Measurements from ENCODE around the gene SLC25A17. TPM values are rescaled to one million over a fixed set of nuclear protein-coding genes. Genes with fewer than 3 reads are reported as not detected.
"Not testable (repeated sequence)": the region's sequence is repeated elsewhere in the genome, so short reads cannot be mapped to it uniquely, and the experiment has no call there.

SLC25A17 gene
- total RNA-seq, 1 donor from 2014 or later, result 20.3 TPM

DNA sequence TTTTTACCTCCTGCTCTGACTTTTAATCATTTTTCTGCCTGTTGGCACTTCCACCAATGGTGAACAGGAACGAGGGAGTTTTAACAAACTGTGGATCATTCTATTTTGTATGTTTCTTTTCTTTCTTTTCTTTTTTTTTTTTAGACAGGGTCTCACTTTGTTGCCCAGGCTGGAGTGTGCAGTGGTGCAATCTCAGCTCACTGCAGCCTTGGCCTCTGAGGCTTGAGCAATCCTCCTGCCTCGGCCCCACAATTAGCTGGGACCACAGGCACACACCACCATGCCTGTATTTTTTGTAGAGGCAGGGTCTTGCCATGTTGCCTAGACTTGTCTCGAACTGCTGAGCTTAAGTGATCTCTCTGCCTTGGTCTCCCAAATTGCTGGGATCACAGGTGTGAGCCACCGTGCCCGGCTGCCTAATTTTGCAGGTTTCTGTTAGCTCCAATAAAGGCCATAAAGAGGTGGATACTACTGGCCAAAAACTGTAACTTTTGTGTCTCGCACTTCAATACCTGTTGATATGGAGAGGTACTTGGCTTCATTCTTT, 59.8 kb downstream of the SLC25A17 start:
- intact Hi-C loops (cut with micrococcal nuclease), result no loop called here

GRCh38 chr22:40758851-40759250, 60.3 kb downstream of the SLC25A17 start:
- intact Hi-C loops (cut with micrococcal nuclease), result not testable (repeated sequence)

- intact Hi-C loops (cut with micrococcal nuclease), result no loop called here
Measured at GRCh38 chr22:40758390-40758789, 60.8 kb downstream of the SLC25A17 start.

GRCh38 chr22:40757071-40757470, 62.1 kb downstream of the SLC25A17 start:
- intact Hi-C loops (cut with micrococcal nuclease), result no loop called here

- intact Hi-C loops (cut with micrococcal nuclease), result no loop called here
Measured at GRCh38 chr22:40753114-40753513, 66.0 kb downstream of the SLC25A17 start.

- intact Hi-C loops (cut with micrococcal nuclease), result no loop called here
Measured at GRCh38 chr22:40751250-40751649, 67.9 kb downstream of the SLC25A17 start.

DNA sequence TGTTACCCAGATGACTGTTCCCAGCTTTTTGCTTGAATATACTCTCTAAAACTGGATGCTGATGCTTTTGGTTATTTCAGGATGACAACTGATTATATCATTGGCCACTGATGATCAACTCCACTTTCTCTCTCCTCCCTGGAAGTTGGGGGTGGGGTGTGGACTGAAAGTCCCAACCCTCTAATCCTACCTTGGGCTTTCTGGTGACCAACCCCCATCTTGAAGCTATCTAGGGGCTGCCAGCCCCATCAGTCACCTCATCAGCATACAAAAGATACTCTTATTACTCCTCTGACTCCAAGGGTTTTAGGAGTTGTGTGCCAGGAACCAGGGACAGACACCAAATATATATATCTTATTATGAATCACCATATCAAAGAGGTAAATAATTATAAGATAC, 69.3 kb downstream of the SLC25A17 start:
- intact Hi-C loops (cut with micrococcal nuclease), result no loop called here

DNA sequence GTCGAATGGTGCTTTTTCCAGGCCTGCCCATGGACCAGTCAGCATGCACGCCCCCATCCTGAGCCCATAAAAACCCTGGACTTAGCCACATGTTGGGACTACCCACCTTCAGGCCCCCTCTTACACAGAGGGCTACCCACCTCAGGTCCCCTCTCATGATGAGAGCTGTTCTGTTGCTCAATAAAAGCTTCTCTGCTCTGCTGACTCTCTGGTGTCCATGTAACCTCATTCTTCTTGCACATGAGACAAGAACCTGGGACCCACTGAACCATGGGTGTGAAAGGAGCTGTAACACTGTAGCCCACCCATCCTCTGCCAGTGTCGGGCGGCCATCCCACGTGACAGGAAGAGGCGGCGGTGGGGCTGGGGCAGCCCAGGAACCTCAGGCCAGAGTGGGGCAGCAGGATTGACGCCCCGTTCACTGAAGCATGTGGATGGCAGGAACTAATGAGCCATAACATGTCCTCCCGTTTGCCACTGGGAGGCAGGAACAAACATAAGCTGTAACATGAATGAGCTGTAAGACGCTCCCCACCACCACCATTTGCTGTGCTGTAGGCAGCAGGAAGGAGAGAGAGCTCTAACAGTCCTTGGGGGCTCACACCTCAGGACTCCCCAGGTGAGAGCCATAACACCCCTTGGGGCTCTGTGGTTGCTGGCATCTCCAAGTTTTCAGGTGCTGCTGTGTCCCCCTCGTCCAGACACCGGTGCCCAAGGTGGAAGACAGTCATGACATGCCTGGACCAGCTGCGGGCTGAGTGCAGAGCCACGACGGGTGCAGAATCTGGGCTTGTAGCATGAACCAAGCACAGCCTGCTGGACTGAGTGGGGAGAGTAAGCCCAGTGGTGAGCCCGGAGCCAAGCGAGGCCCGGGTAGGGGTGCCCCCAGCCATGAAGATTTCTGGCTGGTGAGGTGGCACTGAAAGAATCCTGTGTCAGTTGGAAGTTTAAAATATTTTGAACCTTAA, 70.5 kb downstream of the SLC25A17 start:
- intact Hi-C loops (cut with micrococcal nuclease), result no loop called here

DNA sequence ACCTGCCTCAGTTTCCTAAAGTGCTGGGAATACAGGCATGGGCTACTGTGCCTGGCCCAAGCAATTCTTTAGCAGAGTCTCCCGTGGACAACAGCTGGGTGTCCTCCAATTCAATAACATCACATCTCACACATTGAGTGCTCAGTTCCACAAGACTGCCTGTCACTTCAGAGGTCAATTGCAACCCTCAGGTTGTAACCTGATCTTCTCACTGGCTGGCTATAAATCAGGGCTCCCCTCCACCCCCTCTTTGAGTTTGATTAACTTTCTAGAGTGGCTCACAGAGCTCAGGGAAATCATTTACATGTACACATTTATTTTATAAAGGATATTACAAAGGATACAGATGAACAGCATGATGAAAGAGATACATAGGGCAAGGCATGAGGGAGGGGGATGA, 71.8 kb downstream of the SLC25A17 start:
- intact Hi-C loops (cut with micrococcal nuclease), result no loop called here

DNA sequence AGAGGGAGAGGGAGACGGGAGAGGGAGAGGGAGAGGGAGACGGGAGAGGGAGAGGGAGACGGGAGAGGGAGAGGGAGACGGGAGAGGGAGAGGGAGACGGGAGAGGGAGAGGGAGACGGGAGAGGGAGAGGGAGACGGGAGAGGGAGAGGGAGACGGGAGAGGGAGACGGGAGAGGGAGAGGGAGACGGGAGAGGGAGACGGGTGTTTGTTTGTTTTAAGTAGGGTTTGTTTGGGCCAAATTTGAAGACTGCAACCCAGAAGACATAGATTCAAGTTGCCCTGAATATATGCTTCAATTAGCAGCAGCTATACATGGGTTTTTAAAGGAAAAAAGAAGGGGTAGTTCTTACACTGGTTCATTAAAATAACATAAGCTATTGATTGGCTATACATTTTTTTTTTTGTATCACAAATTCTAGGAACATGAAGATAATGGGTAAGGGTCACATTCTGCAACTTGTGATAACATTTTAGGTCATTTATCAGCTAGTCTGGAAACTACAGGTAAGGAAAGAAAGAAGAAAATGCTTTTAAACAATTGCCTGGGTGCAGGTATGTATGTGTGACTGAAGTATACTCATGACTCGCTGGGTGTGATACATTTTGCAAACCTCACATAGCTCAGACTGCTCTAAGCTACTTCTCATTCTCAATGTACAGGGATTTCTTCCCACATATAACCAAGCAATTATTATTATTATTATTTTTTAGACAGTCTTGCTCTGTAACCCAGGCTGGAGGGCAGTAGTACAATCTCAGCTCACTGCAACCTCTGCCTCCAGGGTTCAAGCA, 72.5 kb downstream of the SLC25A17 start:
- intact Hi-C loops (cut with micrococcal nuclease), result no loop called here

DNA sequence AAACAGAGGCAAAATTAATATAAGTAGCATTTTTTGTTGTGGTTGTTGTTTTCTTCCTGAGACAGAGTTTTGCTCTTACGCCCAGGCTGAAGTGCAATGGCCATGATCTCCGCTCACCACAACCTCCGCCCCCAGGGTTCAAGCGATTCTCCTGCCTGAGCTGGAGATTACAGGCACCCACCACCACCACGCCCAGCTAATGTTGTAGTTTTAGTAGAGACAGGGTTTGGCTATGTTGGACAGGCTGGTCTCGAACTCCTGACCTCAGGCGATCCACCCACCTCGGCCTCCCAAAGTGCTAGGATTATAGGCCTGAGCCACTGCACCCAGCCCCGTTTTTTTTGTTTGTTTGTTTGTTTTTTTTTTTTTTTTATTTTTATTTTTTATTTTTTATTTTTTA, 75.4 kb downstream of the SLC25A17 start:
- intact Hi-C loops (cut with micrococcal nuclease), result no loop called here

GRCh38 chr22:40741116-40741515, 78.0 kb downstream of the SLC25A17 start:
- intact Hi-C loops (cut with micrococcal nuclease), result no loop called here

- intact Hi-C loops (cut with micrococcal nuclease), result no loop called here
Measured at GRCh38 chr22:40739721-40740120, 79.4 kb downstream of the SLC25A17 start.

GRCh38 chr22:40733919-40734318, 85.2 kb downstream of the SLC25A17 start:
- intact Hi-C loops (cut with micrococcal nuclease), result no loop called here

DNA sequence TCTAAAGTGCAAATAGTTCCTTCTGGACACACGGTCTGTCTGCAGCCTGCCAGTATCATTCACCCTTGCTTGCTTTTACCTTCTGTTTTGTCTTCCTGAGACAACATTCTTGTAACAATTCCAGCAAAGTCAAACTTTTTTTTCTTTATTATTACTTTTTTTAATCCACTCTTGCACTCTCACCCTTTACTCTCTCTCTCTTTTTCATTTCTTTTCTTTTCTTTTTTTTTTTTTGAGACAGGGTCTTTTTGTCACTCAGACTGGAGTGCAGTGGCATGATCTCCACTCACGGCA, 86.2 kb downstream of the SLC25A17 start:
- intact Hi-C loops (cut with micrococcal nuclease), result loop anchor here (1.0 kb wide), 1 partner anchor 50 kb away; no protein-coding TSS in a partner anchor

DNA sequence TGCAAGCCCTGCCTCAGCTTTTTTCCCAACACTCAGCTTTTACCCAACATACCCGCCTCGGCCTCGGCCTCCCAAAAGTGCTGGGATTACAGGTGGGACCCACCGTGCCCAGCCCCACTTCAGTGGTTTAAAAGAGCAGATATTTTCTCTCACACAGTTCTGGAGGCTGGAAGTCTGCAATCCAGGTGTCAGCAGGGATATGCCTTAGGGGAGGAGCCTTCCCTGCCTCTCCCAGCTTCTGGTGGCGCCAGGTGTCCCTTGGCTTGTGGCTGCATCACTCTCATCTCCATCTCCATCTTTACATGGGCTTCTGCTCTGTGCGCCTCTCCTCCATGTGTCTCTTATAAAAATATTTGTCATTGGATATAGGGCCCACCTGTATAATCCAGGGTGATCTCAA, 89.9 kb downstream of the SLC25A17 start:
- intact Hi-C loops (cut with micrococcal nuclease), result loop anchor here (5.0 kb wide), 1 partner anchor 33 kb away; no protein-coding TSS in a partner anchor

DNA sequence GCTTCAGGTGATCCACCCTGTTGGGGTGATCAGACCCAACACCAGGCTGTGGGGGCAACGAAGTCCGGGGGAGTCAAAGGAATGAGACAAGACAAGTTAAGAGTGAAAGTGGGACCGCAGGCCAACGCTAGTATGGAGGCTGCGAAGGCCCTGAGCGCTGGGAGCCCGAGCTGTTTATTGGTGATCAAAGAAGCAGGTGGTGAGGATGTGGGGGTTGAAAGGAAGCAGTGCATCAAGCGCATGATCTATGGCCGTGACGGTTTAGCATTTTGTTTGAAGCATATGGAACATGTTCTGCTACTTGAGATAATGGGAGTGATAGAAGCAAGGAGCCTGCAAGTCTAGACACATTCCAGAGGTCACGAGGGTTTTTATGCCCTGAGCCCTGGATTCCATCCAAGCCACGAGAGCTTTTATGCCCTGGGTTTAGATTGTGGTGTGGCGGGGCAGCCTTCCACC, 90.4 kb downstream of the SLC25A17 start:
- intact Hi-C loops (cut with micrococcal nuclease), result loop anchor here (5.0 kb wide), 1 partner anchor 34 kb away; no protein-coding TSS in a partner anchor

GRCh38 chr22:40727964-40728615, 91.1 kb downstream of the SLC25A17 start:
- intact Hi-C loops (cut with micrococcal nuclease), result loop anchor here (1.0 to 5.0 kb wide), 3 partner anchors 17 to 91 kb away; partner anchors contain the start of gene SLC25A17

DNA sequence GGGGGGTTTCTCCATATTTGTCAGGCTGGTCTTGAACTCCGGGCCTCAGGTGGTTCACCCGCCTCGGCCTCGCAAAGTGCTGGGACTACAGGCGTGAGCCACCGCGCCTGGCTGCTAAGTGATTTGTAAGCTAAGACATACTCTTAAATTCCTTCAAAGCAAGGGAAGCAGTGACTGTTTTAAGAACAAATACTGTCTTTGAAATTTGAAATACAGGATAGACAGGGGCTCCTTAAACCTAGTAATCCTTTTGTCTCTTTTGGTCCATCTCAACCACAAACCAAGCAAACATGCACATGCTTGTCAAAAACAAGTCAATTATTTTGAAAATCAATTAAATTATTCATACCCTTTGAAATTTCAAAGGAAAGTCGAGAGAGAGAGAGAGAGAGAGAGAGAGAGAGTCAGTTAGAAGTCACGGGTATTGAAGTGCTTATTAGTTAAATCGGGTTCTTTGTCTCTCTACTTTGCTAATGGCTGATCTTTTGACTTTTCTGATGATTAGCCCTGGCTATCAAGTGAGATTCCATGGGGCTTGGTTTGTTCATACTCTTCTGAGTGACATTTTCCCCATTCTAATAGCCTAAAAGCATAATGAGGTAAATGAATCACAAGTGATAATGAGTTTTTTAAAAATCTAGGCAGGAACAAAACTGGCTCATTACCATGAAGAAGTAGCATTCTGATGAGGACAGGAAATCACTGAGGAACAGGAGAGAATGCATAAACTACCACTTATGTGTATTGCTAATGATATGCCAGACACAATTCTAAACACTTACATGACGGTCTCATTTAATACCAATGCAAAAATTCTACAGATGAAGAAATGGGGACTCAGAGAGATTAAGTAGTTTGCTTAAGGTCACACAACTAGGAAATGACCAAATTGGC, 91.8 kb downstream of the SLC25A17 start:
- intact Hi-C loops (cut with micrococcal nuclease), result loop anchor here (1.0 to 5.0 kb wide), 3 partner anchors 16 to 91 kb away; partner anchors contain the start of gene SLC25A17

DNA sequence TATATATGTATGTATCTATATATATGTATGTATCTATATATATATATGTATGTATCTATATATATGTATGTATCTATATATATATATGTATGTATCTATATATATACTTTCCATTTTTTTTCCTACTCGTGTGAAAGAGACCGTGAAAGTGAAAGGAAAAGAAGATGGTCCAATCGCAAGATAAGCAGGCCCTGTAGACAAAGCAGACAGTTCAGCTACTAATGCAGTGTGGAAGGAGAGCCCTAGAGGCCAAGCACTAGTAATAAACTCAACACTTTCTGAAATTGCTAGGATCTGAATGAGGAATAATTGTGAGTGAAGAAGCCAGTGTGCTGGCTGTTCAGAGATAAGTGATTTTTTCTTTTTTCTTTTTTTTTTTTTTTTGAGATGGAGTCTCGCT, 92.6 kb downstream of the SLC25A17 start:
- intact Hi-C loops (cut with micrococcal nuclease), result loop anchor here (2.0 to 5.0 kb wide), 2 partner anchors 36 to 92 kb away; partner anchors contain the start of gene SLC25A17
